Measurements from ENCODE around the gene MGA.

DNA sequence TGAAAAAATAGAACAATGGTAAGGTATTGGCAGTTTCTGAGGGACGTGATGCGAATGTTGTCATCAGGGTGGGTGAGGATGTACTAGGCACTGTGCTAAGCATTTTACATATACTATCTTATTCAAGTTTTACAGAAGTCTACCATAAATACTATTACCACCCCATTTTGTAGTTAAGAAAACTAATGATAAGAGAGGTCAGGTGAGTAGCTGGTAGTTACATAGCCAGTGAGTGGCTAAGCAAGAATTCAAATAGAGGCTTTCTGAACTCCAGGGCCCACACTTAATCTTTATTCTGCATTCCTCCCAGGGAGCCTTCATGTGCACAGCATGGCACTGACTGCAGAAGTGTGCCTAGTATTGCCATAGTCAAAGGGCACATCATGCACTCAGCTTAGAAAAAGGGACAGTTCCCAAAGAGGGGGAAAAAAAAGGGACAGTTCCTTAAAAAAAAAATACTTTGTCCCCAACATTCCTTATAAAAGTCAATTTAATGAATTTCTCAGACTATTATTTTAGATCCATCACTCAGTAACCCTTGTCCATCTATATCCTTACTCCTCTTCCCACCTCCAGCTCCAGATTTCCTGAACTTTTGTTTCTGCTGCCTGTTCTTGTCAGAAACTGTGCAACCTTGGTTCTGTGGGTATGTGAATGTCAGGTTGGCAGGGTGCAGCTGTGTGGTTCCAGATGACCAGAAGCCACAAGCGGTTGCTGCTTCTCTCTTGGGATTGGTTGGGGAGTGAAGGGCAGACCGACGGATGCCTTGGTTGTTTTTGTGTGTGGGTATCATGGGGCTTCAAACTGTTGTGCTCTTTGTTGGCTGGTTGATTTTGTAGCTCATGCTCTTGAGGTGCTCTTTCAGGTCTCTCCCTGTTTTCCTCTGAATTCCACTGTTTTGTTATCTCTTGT, 122.4 kb downstream of the MGA start:
- TF ChIP-seq POLR2A (IDR thresholded peaks at IDR 0.05; ENCODE audit: low read length) (no peak), MYC (IDR thresholded peaks at IDR 0.05; ENCODE audit: borderline replicate concordance, low read length) (no peak), RNF2 (IDR thresholded peaks at IDR 0.05; ENCODE audit: borderline replicate concordance, low read depth) (no peak), ZNF302 (CRISPR knock-in tag; IDR thresholded peaks at IDR 0.05) (no peak), RAD21 (conservative IDR thresholded peaks at IDR 0.05 in 1 of 2, IDR thresholded peaks at IDR 0.05 in 1 of 2) (no peak), EP300 (IDR thresholded peaks at IDR 0.05) (no peak), CEBPB (IDR thresholded peaks at IDR 0.05) (no peak), JUNB (IDR thresholded peaks at IDR 0.05) (no peak), ESRRA (IDR thresholded peaks at IDR 0.05; ENCODE audit: borderline replicate concordance, low read length) (no peak), HOXB5 (CRISPR knock-in tag; IDR thresholded peaks at IDR 0.05) (no peak), BHLHE40 (IDR thresholded peaks at IDR 0.05; ENCODE audit: low read depth, low read length) (no peak), HDAC2 (IDR thresholded peaks at IDR 0.05) (no peak)
- TF ChIP-seq, protein P1, sequence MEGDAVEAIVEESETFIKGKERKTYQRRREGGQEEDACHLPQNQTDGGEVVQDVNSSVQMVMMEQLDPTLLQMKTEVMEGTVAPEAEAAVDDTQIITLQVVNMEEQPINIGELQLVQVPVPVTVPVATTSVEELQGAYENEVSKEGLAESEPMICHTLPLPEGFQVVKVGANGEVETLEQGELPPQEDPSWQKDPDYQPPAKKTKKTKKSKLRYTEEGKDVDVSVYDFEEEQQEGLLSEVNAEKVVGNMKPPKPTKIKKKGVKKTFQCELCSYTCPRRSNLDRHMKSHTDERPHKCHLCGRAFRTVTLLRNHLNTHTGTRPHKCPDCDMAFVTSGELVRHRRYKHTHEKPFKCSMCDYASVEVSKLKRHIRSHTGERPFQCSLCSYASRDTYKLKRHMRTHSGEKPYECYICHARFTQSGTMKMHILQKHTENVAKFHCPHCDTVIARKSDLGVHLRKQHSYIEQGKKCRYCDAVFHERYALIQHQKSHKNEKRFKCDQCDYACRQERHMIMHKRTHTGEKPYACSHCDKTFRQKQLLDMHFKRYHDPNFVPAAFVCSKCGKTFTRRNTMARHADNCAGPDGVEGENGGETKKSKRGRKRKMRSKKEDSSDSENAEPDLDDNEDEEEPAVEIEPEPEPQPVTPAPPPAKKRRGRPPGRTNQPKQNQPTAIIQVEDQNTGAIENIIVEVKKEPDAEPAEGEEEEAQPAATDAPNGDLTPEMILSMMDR (IDR thresholded peaks at IDR 0.05): no peak
- TF ChIP-seq, protein P2, sequence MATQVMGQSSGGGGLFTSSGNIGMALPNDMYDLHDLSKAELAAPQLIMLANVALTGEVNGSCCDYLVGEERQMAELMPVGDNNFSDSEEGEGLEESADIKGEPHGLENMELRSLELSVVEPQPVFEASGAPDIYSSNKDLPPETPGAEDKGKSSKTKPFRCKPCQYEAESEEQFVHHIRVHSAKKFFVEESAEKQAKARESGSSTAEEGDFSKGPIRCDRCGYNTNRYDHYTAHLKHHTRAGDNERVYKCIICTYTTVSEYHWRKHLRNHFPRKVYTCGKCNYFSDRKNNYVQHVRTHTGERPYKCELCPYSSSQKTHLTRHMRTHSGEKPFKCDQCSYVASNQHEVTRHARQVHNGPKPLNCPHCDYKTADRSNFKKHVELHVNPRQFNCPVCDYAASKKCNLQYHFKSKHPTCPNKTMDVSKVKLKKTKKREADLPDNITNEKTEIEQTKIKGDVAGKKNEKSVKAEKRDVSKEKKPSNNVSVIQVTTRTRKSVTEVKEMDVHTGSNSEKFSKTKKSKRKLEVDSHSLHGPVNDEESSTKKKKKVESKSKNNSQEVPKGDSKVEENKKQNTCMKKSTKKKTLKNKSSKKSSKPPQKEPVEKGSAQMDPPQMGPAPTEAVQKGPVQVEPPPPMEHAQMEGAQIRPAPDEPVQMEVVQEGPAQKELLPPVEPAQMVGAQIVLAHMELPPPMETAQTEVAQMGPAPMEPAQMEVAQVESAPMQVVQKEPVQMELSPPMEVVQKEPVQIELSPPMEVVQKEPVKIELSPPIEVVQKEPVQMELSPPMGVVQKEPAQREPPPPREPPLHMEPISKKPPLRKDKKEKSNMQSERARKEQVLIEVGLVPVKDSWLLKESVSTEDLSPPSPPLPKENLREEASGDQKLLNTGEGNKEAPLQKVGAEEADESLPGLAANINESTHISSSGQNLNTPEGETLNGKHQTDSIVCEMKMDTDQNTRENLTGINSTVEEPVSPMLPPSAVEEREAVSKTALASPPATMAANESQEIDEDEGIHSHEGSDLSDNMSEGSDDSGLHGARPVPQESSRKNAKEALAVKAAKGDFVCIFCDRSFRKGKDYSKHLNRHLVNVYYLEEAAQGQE (IDR thresholded peaks at IDR 0.05): no peak
